HG02870 (cell line): Measurements from ENCODE around the gene FOXC1.

Source experiments
- ATAC-seq: cut with Tn5 transposase; IDR thresholded peaks from one replicate; pipeline ENCODE4 v1.9.1; 2021; ENCODE audit warnings: mild to moderate bottlenecking, moderate library complexity; ENCODE audit not compliant: unreplicated experiment

Gene FOXC1

DNA sequence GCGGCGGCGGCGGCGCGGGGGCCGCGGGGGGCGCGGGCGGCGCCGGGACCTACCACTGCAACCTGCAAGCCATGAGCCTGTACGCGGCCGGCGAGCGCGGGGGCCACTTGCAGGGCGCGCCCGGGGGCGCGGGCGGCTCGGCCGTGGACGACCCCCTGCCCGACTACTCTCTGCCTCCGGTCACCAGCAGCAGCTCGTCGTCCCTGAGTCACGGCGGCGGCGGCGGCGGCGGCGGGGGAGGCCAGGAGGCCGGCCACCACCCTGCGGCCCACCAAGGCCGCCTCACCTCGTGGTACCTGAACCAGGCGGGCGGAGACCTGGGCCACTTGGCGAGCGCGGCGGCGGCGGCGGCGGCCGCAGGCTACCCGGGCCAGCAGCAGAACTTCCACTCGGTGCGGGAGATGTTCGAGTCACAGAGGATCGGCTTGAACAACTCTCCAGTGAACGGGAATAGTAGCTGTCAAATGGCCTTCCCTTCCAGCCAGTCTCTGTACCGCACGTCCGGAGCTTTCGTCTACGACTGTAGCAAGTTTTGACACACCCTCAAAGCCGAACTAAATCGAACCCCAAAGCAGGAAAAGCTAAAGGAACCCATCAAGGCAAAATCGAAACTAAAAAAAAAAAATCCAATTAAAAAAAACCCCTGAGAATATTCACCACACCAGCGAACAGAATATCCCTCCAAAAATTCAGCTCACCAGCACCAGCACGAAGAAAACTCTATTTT lies 2.0 kb downstream of the FOXC1 start:
- ATAC-seq, result no peak

DNA sequence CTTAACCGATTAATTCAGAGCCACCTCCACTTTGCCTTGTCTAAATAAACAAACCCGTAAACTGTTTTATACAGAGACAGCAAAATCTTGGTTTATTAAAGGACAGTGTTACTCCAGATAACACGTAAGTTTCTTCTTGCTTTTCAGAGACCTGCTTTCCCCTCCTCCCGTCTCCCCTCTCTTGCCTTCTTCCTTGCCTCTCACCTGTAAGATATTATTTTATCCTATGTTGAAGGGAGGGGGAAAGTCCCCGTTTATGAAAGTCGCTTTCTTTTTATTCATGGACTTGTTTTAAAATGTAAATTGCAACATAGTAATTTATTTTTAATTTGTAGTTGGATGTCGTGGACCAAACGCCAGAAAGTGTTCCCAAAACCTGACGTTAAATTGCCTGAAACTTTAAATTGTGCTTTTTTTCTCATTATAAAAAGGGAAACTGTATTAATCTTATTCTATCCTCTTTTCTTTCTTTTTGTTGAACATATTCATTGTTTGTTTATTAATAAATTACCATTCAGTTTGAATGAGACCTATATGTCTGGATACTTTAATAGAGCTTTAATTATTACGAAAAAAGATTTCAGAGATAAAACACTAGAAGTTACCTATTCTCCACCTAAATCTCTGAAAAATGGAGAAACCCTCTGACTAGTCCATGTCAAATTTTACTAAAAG lies 2.7 kb downstream of the FOXC1 start:
- ATAC-seq, result no peak

DNA sequence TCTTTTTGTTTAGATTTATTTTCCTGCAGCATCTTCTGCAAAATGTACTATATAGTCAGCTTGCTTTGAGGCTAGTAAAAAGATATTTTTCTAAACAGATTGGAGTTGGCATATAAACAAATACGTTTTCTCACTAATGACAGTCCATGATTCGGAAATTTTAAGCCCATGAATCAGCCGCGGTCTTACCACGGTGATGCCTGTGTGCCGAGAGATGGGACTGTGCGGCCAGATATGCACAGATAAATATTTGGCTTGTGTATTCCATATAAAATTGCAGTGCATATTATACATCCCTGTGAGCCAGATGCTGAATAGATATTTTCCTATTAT lies 3.2 kb downstream of the FOXC1 start:
- ATAC-seq, result no peak

DNA sequence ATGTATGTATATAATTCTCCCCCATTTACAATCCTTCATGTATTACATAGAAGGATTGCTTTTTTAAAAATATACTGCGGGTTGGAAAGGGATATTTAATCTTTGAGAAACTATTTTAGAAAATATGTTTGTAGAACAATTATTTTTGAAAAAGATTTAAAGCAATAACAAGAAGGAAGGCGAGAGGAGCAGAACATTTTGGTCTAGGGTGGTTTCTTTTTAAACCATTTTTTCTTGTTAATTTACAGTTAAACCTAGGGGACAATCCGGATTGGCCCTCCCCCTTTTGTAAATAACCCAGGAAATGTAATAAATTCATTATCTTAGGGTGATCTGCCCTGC lies 3.6 kb downstream of the FOXC1 start:
- no peak for ATAC-seq

DNA sequence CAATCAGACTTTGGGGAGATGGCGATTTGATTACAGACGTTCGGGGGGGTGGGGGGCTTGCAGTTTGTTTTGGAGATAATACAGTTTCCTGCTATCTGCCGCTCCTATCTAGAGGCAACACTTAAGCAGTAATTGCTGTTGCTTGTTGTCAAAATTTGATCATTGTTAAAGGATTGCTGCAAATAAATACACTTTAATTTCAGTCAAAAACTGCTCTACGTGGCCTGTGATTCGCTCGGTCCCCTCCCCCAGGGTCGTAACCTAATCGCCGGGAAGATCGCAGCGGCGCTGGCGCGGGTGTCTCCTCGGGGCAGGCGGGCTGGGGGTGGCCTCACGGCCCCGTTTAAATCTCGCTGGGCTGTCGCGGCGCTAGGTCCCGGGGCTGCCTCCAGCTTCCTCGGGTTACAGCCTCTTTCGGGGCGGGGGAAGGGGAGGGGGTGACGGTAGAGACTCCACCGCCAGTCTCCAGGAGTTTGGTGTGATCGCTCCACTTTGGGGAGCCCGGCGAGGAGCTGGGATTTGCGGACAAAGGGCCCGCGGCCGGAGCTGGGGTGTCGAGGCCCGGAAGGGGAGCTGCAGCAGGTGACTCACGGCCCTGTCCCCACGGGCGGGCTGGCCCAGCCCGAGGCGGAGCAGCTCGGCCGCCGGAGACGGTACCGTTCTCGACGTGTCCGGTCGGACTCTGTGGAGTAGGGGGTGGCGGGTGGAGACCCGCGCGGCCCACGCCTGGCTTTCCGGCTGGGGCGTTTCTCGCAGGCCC lies 4.2 kb downstream of the FOXC1 start:
- no peak for ATAC-seq

DNA sequence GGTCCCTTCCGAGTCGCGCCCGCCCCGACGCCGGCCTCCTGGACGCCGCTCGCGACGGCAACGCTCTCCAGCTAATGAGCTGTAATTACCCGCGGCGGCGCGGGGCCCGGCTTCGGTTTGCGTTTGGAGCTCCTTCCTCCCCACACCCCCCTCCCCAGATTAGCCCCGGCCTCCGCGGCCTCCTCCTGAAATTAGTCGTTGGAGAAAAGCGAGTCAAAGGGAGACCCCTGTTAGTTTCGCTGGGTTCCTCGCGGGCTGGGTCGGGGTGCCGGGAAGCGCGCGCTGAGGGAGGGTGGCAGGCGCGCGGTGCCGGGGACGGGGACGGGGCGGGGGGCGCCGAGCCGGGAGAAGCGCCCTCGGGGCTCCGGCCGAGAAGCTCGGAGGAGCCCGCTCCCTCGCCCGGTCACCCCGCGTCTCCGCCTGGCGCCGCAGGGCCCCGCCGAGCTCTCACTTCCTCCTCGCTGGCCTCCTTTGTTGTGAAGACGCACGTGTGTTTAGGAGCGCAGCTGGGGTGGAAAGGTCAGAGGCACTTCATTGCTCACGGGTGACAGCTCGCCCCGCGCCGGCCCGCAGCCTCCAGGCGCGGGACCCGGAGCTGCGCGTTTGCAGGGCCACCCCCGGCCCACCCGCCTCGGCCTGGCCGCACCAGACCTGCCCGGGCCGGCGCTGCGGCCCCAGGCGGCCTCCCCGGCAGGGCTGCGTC lies 4.9 kb downstream of the FOXC1 start:
- ATAC-seq, result no peak

DNA sequence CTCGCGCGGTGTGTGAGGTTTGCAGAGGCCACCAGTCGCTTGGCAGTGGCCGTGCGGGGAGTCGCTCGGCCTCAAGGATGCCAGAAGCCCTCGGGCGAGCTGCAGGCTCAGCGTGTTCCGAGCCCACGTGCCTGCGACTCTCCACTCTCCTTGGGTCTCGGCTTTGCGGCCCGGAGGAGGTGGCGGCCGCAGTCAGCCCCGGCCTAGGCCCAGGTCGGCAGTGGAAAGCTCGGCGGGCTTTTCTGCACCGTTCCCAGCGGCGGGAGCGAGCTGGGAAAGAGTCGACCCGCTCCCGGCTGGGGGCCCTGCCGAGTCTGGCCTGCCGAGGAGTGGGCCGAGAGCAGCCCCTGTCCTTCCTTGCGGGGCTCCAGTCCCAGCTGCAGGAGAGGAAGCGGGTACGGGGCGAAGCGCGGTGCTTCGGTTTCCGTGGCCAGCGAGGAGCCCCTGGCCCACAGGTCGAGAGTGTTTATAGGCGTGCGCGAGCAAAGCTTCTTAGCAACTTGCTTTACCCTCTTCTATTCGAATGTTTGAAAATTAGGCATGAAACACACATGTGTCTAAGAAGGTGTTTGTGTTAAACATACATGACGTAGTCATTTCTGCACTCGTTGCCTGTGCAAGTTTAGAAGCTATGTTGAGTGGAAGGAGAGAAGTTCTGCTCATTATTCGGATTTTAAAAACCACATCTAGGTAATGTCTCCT lies 5.6 kb downstream of the FOXC1 start:
- no peak for ATAC-seq

DNA sequence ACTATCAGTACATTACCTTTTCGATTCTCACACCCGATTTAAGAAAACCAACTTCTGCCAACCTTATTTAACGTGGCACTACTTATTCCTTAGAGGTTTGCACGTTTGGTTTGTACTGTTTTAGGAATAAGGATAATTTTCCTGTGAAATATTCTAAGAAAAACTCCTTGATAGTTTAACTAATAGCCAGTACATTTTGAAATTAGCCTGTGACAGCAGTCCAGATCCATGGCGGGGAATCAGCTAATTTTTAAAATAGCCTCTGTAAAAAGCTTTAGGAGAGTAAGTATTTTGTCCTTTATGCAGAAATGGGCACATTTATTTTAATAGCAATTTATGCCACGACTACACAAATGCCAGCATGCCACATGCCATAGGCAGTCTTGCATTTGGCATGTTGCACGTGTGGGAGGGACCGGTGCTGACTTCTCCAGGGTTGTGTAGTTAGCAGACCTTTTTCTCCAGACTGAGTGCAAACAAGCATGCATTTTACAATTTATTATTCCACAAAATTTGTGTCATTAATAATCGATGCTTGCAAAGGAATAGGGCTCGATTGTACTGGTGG lies 6.2 kb downstream of the FOXC1 start:
- ATAC-seq, result no peak

DNA sequence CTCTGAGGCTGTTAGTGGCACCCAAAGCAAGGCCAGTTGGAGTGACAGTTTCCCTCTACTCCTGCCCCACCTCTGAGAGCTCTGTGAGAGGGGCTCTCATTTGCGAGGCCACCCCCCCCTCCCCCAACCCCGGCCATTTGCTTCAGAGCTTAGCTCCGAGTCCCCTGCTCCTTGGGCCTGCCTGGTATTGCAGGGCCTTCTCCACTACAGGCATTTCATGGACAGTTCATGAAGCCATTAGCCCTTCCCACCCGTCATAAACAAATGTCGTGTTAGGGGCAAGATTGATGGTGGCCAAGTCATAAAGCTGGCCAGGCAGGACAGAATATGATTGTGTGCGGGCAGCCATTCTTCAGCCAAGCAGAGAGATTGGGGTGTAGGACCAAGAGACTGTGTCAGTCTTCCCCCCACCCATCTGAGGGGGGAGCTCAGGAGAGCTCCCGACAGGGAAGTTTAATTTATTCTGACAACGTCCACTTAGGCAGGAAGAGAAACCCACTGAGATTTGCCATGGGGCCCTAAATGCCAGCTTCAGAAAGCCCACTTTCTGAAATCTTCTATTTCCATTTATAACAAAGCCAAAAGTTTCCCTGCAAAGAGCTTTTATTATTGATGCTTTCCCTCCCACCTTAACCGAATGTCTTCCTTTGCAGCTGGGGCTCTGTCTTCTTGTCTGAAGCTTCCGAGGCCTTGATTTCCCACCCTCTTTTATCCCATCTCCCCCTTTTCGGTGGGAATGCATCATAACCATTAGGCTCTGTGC lies 7.2 kb downstream of the FOXC1 start:
- ATAC-seq, result no peak

DNA sequence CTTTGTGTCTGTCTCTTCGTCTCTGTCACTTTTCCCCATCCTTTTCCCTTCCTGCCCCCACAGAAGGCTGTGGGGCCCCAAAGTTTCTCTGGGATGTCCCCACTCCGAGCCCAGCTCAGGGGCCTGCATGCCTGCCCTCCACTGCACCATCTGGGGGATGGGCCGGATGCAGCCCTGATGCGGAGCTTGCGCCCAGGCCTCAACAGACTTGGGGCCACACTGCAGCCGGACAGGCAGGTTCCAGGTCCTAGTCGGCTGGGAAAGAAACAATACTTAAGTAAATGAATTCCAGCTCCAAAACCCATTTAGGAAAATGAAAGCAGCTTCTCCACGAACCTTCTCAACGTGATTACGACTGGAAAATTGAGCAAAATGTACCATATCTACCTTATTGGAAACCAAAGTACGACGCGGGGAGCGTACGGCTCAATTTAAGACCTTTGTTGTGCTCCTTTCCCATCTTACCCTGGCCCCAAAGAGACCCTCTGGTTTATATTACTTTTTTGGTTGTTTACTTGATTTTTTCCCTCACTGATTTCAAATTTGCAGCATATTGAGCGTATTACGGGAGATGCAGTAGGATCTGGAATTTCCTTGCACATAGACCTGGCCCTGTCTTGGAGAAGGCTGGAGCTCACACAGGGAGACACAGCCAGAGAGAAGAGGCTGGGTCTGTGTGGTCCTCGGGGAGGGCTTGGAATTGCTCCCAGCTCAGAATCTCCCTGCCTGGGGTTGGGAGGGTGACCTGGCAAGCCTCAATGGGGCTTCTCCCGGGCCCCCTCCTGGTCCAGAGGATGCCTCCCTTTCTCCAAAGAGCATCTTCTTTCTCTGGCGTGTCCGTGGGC lies 8.0 kb downstream of the FOXC1 start:
- ATAC-seq, result no peak

DNA sequence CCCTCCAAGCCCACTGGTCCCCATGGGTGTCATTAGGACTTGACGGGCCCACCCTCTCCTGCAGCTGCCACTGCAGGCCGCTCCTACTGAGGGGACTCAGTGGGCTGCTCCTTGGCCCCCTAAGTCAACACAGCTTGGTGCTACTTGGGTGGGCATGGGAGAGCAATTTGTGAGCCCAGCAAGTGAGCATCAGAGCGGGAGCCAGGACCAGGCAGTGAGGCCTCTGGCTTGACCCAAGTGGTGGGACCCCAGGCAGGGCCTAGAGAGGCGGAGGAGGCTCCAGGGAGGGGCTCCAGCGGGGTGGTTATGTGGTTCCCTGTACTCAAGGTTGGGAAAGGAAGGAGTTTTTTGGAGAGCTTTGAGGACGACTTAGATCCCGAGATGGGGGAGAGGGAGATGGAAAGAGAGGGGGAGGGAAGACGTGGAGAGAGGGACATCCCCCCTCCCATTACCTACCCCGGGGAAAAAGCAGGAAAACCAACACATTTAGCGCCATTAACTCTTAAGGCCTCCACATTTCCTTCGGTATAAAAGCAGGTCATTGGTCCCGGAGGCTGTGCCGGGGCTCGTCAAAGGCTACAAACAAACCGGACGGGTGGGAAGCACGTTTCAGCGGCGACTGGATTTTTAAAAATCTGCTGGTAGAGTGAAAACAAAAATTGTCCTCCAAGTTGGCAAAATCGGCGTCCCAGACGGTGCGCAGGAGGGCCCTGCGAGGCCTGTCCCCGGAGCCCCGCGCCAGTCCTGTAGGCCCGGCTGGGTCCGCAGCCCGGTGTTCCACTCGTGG lies 8.8 kb downstream of the FOXC1 start:
- ATAC-seq, result no peak

DNA sequence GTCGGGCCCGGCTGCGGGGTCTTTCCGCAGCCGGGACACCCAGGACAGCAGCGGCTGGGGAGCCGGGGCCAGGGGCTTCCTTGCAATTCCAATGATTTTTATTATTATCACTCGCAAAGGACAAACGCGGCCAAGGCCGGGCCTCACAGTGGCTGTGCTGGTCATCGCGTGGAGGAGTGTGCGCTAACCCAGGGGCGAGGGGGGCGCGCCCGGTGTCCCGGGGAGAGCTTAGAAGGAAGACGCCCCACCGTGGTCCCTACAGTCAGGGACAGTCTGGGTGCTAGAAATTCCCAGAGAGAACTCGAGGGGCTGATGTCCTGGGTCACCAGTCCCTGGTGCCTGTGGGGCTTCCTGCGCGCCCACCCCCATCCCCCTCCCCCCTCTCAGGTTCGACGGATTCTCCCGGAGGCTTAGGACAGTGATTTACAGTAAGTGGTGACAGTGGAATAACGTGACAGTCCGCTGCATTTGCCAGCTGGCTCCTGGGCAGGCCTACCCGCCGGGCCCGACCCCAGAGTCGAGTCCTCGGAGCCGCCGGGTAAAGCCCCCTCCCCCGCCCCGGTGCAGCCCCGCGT lies 9.5 kb downstream of the FOXC1 start:
- ATAC-seq, result no peak

DNA sequence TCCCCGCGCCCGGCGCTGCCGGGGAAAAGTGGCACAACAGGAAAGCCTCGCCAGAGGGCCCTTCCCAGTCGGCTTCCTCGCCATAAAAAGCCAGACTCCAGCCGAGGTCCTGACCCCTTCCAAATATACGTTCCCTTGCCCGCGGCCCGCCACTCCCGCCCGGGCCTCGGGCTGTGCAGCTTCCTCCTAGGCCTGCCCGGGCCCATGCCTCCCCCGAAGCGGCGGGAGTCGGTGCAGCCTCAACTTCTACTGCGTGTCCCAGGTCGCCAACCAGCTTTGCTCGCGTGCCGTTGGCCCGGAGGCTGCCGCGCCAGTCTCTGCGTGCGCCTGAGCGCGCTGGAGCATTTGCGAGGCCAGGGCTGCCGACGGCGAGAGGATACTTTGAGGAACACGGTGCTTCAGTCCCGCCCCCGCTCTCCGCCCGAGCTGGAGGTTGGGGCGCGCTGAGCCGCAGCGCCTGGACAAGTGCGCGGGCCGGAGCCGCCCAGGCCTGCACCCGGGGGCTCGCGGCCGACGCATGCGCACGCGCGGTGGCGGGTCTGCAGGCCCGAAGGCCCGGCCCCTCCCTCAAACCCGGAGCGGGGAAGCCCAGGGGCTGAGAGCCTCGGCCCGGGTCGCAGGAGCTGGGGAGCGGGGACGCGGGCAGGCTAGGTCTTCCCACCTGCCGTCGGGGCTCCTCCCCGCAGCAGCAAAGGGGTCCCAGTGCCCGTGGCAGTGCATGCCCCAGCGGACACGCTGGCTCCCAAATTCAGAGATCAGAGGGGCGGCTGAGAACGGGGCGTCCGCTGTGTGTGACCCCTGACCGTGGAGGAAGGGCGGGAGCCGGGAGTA lies 10.2 kb downstream of the FOXC1 start:
- no peak for ATAC-seq

DNA sequence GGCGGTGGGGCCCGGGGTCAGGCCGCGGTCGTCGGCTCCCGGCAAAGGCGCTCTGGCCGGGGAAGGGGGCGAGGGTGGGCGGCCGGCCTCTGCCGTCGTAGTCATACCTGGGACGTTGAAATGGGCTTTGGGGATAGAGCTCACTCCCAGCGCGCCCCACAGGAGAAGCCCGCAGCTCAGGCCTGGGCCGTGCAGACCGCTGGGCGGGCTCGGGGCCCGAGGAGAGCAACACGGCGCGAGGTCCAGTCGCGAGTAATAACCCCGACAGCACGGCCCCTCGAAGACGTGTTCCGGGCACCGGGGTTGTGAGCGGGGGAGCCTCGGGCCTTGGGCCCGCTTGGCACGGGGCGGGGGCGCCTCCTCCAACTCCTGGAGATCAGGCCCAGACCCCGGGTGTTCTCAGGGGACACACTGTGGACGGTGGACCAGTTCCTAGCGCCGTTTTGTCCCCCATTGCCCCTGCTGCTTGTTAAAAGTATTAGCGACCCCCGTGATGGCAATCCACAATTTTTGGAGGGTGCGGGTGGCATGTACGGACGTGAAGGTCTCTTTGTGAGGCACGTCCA lies 10.9 kb downstream of the FOXC1 start:
- ATAC-seq, result no peak

DNA sequence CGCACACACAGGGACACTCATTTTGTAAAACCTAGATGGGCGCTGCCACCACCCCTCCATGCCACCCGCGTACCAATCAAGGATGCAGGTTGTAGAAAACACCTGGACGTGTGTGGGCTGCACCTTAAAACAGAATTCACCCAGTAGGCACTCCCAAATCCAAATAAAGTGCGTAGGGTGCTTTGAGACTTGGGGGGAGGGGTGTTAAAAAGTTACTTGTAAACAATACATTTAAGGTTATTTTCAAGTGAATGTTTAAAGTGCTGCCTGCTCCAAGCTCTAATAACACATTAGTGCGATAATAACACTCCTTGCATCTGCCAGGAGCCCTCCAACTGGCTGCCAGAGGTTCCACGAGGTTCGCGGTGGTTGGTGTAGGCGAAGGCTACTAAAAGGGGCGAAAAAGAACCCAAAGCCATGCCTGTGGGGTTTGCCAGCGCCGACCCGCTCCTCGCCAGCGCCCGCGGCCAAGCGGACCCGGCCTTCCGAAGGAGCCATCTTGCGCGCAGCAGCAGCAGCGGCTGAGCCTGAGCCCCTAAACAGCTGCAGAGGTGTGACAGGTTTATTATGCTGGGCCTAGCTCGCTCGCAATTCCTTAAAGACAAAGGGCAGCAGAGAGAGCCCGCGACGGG lies 11.5 kb downstream of the FOXC1 start:
- no peak for ATAC-seq

DNA sequence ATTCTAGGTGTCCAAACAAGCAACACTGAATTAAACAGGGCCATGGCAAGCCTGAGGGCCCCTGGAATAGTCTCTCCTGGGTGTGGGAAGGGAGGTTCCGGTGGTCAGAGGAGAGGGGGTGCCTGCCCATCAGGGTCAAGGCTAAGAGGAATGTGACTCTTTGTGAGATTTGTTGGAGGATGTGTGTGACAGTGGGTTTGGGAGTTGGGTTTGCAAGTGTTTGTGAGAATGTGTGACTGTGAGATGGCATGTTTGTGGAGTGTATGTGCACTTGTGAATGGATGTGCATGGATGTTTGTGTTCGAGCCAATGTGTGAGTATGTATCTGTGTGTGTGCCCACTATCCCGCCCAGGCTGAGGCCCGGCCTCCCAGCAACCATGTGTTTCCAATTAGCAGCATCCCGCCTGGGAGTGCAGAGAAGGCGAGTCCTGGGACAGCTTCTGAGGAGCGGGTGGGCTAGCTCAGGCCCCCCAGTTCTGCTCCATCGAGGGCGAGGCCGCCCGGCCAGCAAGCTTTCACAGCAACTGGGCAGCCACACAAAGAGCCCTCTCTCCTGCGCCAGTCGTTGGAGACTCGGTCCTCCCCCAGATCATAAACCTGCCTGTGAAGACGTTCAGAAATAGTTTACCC lies 12.6 kb downstream of the FOXC1 start:
- ATAC-seq, result no peak
